HG02571 (cell line): ENCODE results near the gene DENND1C.

Experiments
- ATAC-seq: cut with Tn5 transposase; IDR thresholded peaks from one replicate; pipeline ENCODE4 v1.9.1; 2021; ENCODE audit warnings: mild to moderate bottlenecking, moderate library complexity; ENCODE audit not compliant: unreplicated experiment

Gene DENND1C

GRCh38 chr19:6479836-6480398, 1.7 kb downstream of the DENND1C start:
- ATAC-seq: no peak

- no peak for ATAC-seq
These were observed 2.8 kb downstream of the DENND1C start for GRCh38 chr19:6478815-6479214.

- no peak for ATAC-seq
These were observed 4.6 kb downstream of the DENND1C start for GRCh38 chr19:6476896-6477431.

- no peak for ATAC-seq
These were observed 5.3 kb downstream of the DENND1C start for GRCh38 chr19:6476155-6476895.

- no peak for ATAC-seq
These were observed 6.1 kb downstream of the DENND1C start for GRCh38 chr19:6475321-6476108.

GRCh38 chr19:6473647-6474046, 7.9 kb downstream of the DENND1C start:
- no peak for ATAC-seq

- ATAC-seq: no peak
These were observed 8.9 kb downstream of the DENND1C start for GRCh38 chr19:6472713-6473112.

- ATAC-seq: no peak
These were observed 10.5 kb downstream of the DENND1C start for GRCh38 chr19:6471076-6471475.

GRCh38 chr19:6470173-6470572, 11.4 kb downstream of the DENND1C start:
- no peak for ATAC-seq

GRCh38 chr19:6467384-6467783, 14.2 kb downstream of the DENND1C start:
- no peak for ATAC-seq

GRCh38 chr19:6466526-6467248, 14.9 kb downstream of the DENND1C start:
- ATAC-seq: no peak

- ATAC-seq: no peak
These were observed 15.9 kb downstream of the DENND1C start for GRCh38 chr19:6465663-6466062.

GRCh38 chr19:6465006-6465405, 16.6 kb downstream of the DENND1C start:
- ATAC-seq: no peak

GRCh38 chr19:6464070-6464873, 17.3 kb downstream of the DENND1C start, which contains the start of gene CRB3:
Gene CRB3 (plus strand): TSS chr19:6464271. CDS start chr19:6464702, 431 bp downstream.
- no peak for ATAC-seq

- peak; percentile 74 for ATAC-seq
These were observed 21.3 kb downstream of the DENND1C start for GRCh38 chr19:6460099-6460884.

GRCh38 chr19:6459262-6460098, 22.1 kb downstream of the DENND1C start, which contains the start of gene SLC25A23:
Gene SLC25A23 (minus strand): TSS chr19:6459792. CDS start chr19:6459628, 164 bp downstream.
- ATAC-seq: peak; percentile 30

- ATAC-seq: no peak
These were observed 22.8 kb downstream of the DENND1C start for GRCh38 chr19:6458695-6459261.
